SK-N-SH treated with all-trans-retinoic acid at 6 μM for 48 hours (cell line): ENCODE measurements around the gene ACYP1.

Source experiments
- CSDC2 ChIP-seq: fragments of 250-450 bp; sonication (Bioruptor Pico); IDR thresholded peaks from 2 replicates; pipeline ENCODE4 v1.5.0; 2020; ENCODE audit warnings: mild to moderate bottlenecking, moderate library complexity
- CSRNP3 ChIP-seq: fragments of 250-450 bp; sonication (Bioruptor Pico); IDR thresholded peaks from 2 replicates; pipeline ENCODE4 v1.5.1; 2021; ENCODE audit warnings: mild to moderate bottlenecking, moderate library complexity
- ISL1 ChIP-seq: fragments of 250-450 bp; sonication (Bioruptor Pico); IDR thresholded peaks from 2 replicates; pipeline ENCODE4 v2.1.2; 2022; ENCODE audit warnings: mild to moderate bottlenecking, moderate library complexity
- PATZ1 ChIP-seq: fragments of 250-450 bp; sonication (Bioruptor Pico); IDR thresholded peaks from 2 replicates; pipeline ENCODE4 v1.8.0; 2020; ENCODE audit warnings: mild to moderate bottlenecking, moderate library complexity, borderline replicate concordance
- PPARA ChIP-seq: fragments of 250-450 bp; sonication (Bioruptor Pico); IDR thresholded peaks from 2 replicates; pipeline ENCODE4 v1.5.0; 2020; ENCODE audit warnings: mild to moderate bottlenecking, borderline replicate concordance
- RARB ChIP-seq: fragments of 250-450 bp; sonication (Bioruptor Pico); IDR thresholded peaks from 2 replicates; pipeline ENCODE4 v1.8.0; 2021; ENCODE audit warnings: mild to moderate bottlenecking, moderate library complexity
- TCF4 ChIP-seq: fragments of 250-450 bp; sonication (Bioruptor Pico); IDR thresholded peaks from 2 replicates; pipeline ENCODE4 v1.8.0; 2021; ENCODE audit warnings: mild to moderate bottlenecking, moderate library complexity, borderline replicate concordance
- ZFP3 ChIP-seq: fragments of 250-450 bp; sonication (Bioruptor Pico); IDR thresholded peaks from 2 replicates; pipeline ENCODE4 v1.5.0; 2020; ENCODE audit warnings: mild to moderate bottlenecking, moderate library complexity
- ZFP30 ChIP-seq: fragments of 450-650 bp; formaldehyde crosslinking; IDR thresholded peaks from 2 replicates; pipeline ENCODE4 v1.5.0; 2022; ENCODE audit warnings: mild to moderate bottlenecking, moderate library complexity
- ZNF8 ChIP-seq: fragments of 450-650 bp; formaldehyde crosslinking; IDR thresholded peaks from 2 replicates; pipeline ENCODE4 v1.5.0; 2020; ENCODE audit warnings: mild to moderate bottlenecking, moderate library complexity

- TF ChIP-seq CSRNP3 (CRISPR knock-in tag) = no peak
- no peak for TF ChIP-seq PATZ1 (CRISPR knock-in tag)
- no peak for TF ChIP-seq ZFP30
- TF ChIP-seq RARB = no peak
- TF ChIP-seq ZFP3 (CRISPR knock-in tag) = no peak
- no peak for TF ChIP-seq CSDC2
- TF ChIP-seq ZNF8 (CRISPR knock-in tag) = no peak
- TF ChIP-seq TCF4 (CRISPR knock-in tag) = no peak
- no peak for TF ChIP-seq ISL1 (CRISPR knock-in tag)
- no peak for TF ChIP-seq PPARA (CRISPR knock-in tag)
Observed at GRCh38 chr14:75011356-75011994, 52.3 kb downstream of the ACYP1 start.
